ENCODE measurements around the gene ZNF423.

Gene ZNF423

DNA sequence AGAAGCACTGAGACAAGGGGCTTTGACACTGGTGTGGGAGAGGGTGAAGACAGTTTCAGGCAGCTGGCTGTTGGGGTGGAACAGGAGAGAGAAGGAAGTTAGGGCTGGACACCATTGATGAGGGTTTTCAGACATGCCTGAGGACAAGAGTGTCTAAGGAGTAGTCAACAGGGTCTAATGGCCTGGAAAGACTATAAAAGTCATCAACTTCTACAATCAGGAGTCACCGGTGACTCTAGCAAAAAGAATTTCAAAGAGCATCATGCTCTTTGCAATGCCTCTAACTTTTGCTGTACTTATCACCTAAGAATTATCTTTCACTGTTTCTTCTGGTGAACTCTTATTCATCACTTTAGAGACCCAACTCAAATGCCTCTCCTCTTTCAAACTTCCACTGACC, 268.4 kb downstream of the ZNF423 start:
- no peaks in the 10 kb centered on the region for H3K27me3 ChIP-seq (ENCODE audit: insufficient read depth, insufficient read length)
- DNase-seq (ENCODE audit: low read depth, low spot score): no peak
- no peaks in the 10 kb centered on the region for H3K36me3 ChIP-seq (ENCODE audit: insufficient read depth, insufficient read length, low read length)
- H3K4me3 ChIP-seq (ENCODE audit: insufficient read length, low read depth): no peak overlapping the region
- H3K4me1 ChIP-seq (ENCODE audit: insufficient read depth, insufficient read length): peaks cover 14% of the 10 kb centered on the region
- no peaks in the 10 kb centered on the region for H3K9me3 ChIP-seq (ENCODE audit: insufficient read depth, low read length)
- H3K9ac ChIP-seq (ENCODE audit: insufficient read length, low read depth): no peak overlapping the region
- no peak for TF ChIP-seq SUZ12 (IDR thresholded peaks at IDR 0.05; ENCODE audit: extremely low read depth, insufficient read depth, insufficient read length)

DNA sequence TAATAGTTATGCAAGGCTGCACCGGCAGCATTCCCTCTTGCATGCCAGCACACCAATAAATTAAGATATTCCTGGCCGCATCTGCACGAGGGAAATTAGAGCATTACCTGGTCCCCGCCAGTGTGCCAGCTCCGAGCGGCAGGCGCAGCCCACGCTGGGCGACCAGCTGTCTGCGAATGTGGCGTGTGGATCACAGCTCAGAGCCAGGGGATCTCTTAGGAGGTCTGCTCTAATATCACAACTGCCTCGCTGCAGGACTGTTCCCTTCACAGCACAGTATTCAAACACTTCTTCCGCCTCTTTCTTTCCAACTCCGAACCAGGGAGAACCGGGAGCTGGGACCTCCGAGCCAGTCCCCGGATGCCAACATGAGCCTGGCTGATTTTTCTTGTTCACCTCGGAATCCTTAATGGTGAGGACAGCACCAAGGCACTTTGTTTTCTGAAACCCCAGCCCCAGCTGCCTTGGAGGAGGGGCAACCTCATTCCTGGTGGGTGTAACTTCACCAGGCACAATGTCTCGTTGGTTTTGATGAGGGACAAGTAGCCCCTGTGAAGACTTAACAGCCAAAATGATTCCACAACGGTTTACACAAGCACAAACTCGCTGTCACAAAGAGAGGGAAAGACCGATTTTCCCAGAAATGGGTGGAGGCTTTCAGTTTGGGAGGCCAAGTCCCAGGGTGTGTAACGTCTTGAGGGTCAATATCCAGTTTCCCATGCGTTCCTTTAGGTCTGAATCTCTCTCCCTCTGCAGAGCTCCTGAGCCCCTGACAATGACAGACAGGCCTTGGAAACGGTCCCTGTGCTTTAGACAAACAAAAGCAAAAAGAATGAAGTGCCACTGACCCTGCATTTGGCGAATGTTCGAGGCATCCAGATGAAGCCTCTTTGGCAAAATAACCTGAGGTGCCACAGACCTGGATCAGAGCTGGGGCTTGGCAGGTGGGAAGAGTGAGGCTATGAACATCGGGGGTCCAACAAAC, 269.2 kb downstream of the ZNF423 start:
- DNase-seq (ENCODE audit: low read depth, low spot score): no peak
- Histone ChIP-seq H3K4me1 (ENCODE audit: insufficient read depth, insufficient read length) (peaks cover 12% of the 10 kb centered on the region), H3K27me3 (ENCODE audit: insufficient read depth, insufficient read length) (no peaks in the 10 kb centered on the region), H3K9me3 (ENCODE audit: insufficient read depth, low read length) (no peaks in the 10 kb centered on the region), H3K4me3 (ENCODE audit: insufficient read length, low read depth) (no peak overlapping the region), H3K36me3 (ENCODE audit: insufficient read depth, insufficient read length, low read length) (no peaks in the 10 kb centered on the region), H3K9ac (ENCODE audit: insufficient read length, low read depth) (no peak overlapping the region)
- no peak for TF ChIP-seq ZNF274 (IDR thresholded peaks at IDR 0.05; ENCODE audit: low read depth, low read length)
- no peak for TF ChIP-seq SUZ12 (IDR thresholded peaks at IDR 0.05; ENCODE audit: extremely low read depth, insufficient read depth, insufficient read length)
- TF ChIP-seq YY1 (IDR thresholded peaks at IDR 0.05; ENCODE audit: insufficient read depth, insufficient read length): no peak

DNA sequence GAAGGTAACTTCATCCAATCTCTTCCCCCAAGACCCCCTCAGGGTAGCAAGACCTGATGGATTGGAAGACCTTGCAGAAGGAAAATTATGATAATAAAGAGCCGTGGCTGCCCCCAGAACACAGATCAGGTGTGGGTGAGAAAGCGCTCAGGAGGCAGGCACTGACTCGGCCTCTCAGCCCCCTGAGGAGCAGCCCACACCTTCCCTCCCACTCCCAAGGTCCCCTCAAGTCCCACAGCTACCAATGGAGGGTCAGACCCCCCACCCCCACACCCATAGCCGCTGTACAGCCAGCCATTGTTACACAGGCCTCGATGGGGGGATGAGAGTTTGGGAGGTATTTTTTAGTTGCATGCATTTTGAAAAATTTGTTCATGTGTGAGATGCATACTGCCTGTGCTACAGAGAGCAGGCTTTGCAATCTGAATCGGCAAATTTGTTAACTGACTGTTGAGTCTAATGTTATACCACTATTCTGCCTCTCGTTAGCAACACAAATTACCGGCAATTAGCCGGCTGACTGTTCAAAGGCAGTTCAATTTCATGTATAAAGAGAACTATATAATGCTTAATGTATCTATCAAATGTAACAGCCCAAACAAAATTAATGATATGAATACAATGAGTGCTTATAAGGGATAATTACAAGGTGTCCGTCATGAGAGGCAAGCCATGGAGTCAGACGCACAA, 270.6 kb downstream of the ZNF423 start:
- Histone ChIP-seq H3K27me3 (ENCODE audit: insufficient read depth, insufficient read length) (no peaks in the 10 kb centered on the region), H3K9ac (ENCODE audit: insufficient read length, low read depth) (no peak overlapping the region), H3K9me3 (ENCODE audit: insufficient read depth, low read length) (no peaks in the 10 kb centered on the region), H3K36me3 (ENCODE audit: insufficient read depth, insufficient read length, low read length) (no peaks in the 10 kb centered on the region), H3K4me3 (ENCODE audit: insufficient read length, low read depth) (no peak overlapping the region), H3K4me1 (ENCODE audit: insufficient read depth, insufficient read length) (peaks cover 12% of the 10 kb centered on the region)
- TF ChIP-seq YY1 (IDR thresholded peaks at IDR 0.05; ENCODE audit: insufficient read depth, insufficient read length): no peak
- no peak for TF ChIP-seq SUZ12 (IDR thresholded peaks at IDR 0.05; ENCODE audit: extremely low read depth, insufficient read depth, insufficient read length)
- TF ChIP-seq ZNF274 (IDR thresholded peaks at IDR 0.05; ENCODE audit: low read depth, low read length): no peak
- no peak for DNase-seq (ENCODE audit: low read depth, low spot score)

DNA sequence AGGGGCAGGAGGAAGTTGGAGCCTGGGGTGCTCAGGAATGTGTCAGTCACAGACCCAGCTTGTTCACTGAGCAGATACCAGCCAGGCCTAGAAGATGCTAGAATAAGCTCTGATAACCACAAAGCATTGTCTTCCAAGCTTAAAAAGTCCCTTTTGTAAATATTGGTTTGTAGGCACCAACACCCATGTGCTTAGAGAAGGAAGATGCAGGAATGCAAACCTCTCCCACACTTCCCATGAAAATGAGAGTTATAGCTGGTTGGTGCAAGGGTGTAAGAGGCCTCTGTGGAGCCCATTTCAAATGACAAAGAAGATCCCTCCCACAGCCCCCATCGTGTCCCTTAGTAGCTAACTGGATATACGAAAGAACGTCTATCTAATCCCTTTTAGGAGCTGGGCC, 272.0 kb downstream of the ZNF423 start:
- Histone ChIP-seq H3K27me3 (ENCODE audit: insufficient read depth, insufficient read length) (no peaks in the 10 kb centered on the region), H3K9me3 (ENCODE audit: insufficient read depth, low read length) (no peaks in the 10 kb centered on the region), H3K4me1 (ENCODE audit: insufficient read depth, insufficient read length) (peaks cover 12% of the 10 kb centered on the region), H3K4me3 (ENCODE audit: insufficient read length, low read depth) (no peak overlapping the region), H3K9ac (ENCODE audit: insufficient read length, low read depth) (no peak overlapping the region), H3K36me3 (ENCODE audit: insufficient read depth, insufficient read length, low read length) (no peaks in the 10 kb centered on the region)
- DNase-seq (ENCODE audit: low read depth, low spot score): no peak
- TF ChIP-seq SUZ12 (IDR thresholded peaks at IDR 0.05; ENCODE audit: extremely low read depth, insufficient read depth, insufficient read length) (no peak), YY1 (IDR thresholded peaks at IDR 0.05; ENCODE audit: insufficient read depth, insufficient read length) (no peak), ZNF274 (IDR thresholded peaks at IDR 0.05; ENCODE audit: low read depth, low read length) (no peak)

DNA sequence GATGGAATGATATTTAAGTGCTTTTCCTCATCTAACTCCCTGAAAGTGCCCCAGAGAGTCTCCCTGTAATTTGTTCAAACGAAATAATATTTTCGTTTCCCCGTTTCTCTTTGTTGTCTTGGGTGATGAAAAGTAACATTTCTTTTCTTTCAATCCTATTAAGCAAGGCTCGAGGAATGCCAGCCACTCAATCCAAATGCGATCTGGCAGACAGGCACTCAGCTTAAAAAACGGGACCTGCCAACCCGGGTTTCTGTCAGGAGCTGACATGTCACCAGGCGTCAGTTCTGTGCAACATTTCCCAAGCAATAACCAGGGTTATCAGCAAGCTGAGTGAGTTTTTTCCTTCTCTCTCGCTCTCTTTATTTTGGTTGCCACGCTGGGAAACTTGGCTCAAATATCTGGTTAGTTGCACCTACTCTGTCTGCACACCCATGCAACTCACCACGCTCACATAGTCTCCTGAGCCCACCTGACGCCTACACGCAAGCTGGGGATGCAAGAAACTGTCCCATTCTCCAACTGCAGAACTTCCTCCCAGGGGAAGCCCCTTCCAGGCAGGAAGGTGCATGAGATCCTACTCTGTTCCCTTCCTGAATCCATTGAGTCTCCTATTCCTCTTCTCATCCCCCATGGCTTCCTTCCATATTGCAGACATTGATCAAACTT, 274.1 kb downstream of the ZNF423 start:
- DNase-seq (ENCODE audit: low read depth, low spot score): no peak
- no peak for TF ChIP-seq ZNF274 (IDR thresholded peaks at IDR 0.05; ENCODE audit: low read depth, low read length)
- TF ChIP-seq SUZ12 (IDR thresholded peaks at IDR 0.05; ENCODE audit: extremely low read depth, insufficient read depth, insufficient read length): no peak
- no peak for TF ChIP-seq YY1 (IDR thresholded peaks at IDR 0.05; ENCODE audit: insufficient read depth, insufficient read length)
- peaks cover 8% of the 10 kb centered on the region for H3K4me1 ChIP-seq (ENCODE audit: insufficient read depth, insufficient read length)
- no peaks in the 10 kb centered on the region for H3K27me3 ChIP-seq (ENCODE audit: insufficient read depth, insufficient read length)
- no peaks in the 10 kb centered on the region for H3K9me3 ChIP-seq (ENCODE audit: insufficient read depth, low read length)
- H3K36me3 ChIP-seq (ENCODE audit: insufficient read depth, insufficient read length, low read length): peaks cover 7% of the 10 kb centered on the region
- H3K4me3 ChIP-seq (ENCODE audit: insufficient read length, low read depth): no peak overlapping the region
- no peak overlapping the region for H3K9ac ChIP-seq (ENCODE audit: insufficient read length, low read depth)

DNA sequence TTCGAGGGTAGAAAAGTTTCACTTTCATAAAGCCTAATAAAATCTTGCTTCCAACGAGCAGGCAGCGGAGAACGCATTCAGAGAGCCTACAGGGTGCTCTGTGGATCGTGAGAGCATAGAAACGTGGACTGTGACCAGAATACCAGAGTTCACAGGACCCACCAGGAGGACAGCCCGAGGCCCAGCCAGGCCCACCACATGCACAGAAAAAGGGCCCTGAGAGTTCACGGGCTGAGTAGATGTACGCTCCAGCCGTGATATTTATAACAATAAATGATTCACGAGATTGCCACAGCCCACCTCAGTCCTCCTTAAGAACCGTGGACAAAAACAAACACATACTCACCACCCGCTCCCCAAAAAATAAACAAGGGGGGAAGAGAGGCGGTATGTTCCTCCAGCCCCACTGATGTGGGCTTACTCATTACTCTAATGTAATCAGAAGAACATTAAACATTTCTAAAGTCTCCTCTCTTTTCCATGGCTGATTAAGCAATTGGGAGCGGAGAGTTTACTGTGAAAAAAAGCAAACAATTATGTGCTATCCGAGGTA, 275.1 kb downstream of the ZNF423 start:
- no peak overlapping the region for H3K4me3 ChIP-seq (ENCODE audit: insufficient read length, low read depth)

More for the DNA sequence above, 275.1 kb downstream of the ZNF423 start:
- Histone ChIP-seq H3K9me3 (ENCODE audit: insufficient read depth, low read length) (no peaks in the 10 kb centered on the region), H3K27me3 (ENCODE audit: insufficient read depth, insufficient read length) (no peaks in the 10 kb centered on the region), H3K36me3 (ENCODE audit: insufficient read depth, insufficient read length, low read length) (peaks cover 7% of the 10 kb centered on the region), H3K9ac (ENCODE audit: insufficient read length, low read depth) (no peak overlapping the region), H3K4me1 (ENCODE audit: insufficient read depth, insufficient read length) (peaks cover 7% of the 10 kb centered on the region)
- no peak for DNase-seq (ENCODE audit: low read depth, low spot score)
- TF ChIP-seq SUZ12 (IDR thresholded peaks at IDR 0.05; ENCODE audit: extremely low read depth, insufficient read depth, insufficient read length) (no peak), YY1 (IDR thresholded peaks at IDR 0.05; ENCODE audit: insufficient read depth, insufficient read length) (no peak), ZNF274 (IDR thresholded peaks at IDR 0.05; ENCODE audit: low read depth, low read length) (no peak)
